Cardiac fibroblast (primary cell): ENCODE measurements around the gene MBL2.

Experiments
- DNase-seq, 2 donors: peaks; one replicate each; pipeline versions ENCODE4 v3.0.0 to v3.0.0-alpha.2; 2010; ENCODE audit warnings: low read depth in 2 of 2
- H3K4me3 ChIP-seq, 2 donors: replicated peaks in 1 of 2; 1 replicate in 1 of 2; 2 replicates in 1 of 2; pipeline ENCODE4 v1.5.1; 2011; ENCODE audit warnings: low read depth in 2 of 2, low read length in 2 of 2, mild to moderate bottlenecking in 2 of 2, moderate library complexity in 1 of 2
- TF ChIP-seq, protein P1 (sequence below): IDR thresholded peaks from one replicate; pipeline ENCODE4 v1.5.1; 2011; ENCODE audit warnings: low read depth, mild to moderate bottlenecking, low read length, inconsistent platforms

Gene MBL2

DNA sequence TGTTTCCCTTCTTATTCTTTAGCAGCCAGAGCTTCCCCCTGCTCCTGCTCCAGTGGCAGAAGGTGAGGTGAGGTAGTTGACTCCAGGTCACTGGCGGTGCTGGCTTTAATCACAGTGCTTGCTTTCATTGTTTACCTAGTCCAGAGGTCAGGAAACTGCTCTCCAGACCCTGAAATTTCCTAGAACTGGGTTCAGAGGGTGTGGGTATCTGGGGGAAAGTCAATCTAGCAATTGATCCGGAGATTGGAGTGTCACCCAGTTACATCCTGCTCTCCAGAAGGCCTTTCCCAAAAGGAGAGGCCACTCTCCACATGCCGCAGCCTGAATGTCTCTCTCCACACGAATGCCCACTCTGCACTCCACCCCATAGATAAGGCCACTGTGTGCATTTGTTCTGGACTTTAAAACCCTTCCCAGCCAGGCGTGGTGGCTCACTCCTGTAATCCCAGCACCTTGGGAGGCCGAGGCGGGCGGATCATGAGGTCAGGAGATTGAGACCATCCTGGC lies 2.1 kb upstream of the MBL2 start:
- no peak for DNase-seq
- TF ChIP-seq, protein P1, sequence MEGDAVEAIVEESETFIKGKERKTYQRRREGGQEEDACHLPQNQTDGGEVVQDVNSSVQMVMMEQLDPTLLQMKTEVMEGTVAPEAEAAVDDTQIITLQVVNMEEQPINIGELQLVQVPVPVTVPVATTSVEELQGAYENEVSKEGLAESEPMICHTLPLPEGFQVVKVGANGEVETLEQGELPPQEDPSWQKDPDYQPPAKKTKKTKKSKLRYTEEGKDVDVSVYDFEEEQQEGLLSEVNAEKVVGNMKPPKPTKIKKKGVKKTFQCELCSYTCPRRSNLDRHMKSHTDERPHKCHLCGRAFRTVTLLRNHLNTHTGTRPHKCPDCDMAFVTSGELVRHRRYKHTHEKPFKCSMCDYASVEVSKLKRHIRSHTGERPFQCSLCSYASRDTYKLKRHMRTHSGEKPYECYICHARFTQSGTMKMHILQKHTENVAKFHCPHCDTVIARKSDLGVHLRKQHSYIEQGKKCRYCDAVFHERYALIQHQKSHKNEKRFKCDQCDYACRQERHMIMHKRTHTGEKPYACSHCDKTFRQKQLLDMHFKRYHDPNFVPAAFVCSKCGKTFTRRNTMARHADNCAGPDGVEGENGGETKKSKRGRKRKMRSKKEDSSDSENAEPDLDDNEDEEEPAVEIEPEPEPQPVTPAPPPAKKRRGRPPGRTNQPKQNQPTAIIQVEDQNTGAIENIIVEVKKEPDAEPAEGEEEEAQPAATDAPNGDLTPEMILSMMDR: no peak

DNA sequence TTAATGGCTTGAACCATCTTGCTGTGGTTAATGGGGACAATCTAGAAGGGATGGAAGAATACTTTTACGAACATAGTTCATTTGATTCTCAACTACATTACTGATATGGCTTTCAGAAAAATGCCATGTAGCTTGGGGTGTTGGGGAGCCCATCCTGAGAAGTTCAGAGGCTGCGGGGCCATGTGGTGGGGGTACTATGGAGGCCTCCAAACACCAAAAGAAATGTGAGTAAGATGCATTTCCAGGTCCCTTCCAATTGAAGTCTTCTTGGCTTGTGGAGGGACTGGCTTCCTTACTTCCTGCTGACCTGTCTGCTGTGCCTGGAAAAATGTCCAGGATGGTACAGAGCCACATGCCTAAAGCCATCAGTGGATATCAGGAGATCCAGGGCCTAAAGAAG lies 1.6 kb upstream of the MBL2 start:
- DNase-seq: no peak
- no peak overlapping the region for H3K4me3 ChIP-seq
- TF ChIP-seq, protein P1: no peak

More for the DNA sequence above, 2.1 kb upstream of the MBL2 start:
- H3K4me3 ChIP-seq: no peak overlapping the region

DNA sequence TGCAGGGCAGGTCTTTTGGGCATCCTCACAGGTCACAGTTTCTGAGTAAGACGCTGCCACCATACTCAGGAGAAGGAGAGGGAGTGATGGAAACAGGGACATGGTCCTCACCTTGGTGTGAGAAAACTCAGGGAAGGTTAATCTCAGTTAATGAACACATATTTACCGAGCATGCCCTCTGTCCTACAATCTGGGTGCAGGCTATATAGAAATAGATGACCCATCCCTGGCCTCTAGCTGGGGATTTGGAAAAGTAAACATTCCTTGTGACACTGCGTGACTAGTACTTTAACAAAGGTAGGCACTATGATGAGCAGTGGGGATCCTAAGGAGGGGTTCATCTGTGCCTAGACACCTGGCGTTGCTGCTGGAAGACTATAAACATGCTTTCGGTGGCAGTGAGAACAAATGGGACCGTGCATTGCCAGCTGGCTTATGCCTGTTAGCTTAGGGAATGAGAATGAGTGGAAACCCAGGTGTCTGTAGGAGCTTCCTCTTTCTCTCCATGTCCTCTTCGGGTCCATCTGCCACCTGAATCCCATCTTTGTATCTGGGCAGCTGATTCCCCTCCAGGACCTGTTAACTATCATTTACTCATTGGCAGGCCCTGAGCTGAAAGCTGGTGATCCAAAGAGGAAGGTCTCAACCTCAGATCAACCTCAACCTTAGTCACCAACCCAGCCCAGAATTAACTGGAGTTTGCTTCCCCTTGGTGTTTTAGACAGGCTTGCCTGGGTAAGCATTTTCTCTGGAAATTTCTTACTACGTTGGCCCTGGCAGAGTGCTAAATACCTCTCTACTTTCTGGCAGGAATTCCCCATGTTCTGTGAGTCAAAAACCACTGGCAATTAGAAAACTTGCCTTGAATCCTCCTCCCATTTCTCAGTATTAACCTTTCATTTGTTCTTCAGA lies 794 bp downstream of the MBL2 start:
- DNase-seq: peak in 1 of 2 donors; percentile 5
- H3K4me3 ChIP-seq: no peak overlapping the region
- TF ChIP-seq, protein P1: no peak

DNA sequence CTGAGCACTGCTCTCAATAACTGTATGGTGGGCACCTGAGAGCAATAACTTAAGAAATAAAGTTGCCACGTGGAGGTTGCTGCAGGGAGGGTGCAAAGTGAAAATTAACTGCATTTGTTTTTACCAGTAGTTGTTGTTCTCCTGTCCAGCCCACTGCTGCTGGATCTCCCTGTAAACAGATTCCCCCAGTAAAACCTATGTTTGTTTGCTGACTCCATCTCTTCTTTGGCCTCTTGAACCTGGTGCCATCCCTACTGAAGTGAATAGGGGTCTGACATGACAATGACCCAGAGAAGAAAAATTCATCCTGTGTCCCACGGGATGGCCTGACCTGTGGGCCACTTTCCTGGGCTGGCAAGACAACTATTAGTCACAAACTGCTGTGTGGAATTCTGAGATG lies 1.7 kb downstream of the MBL2 start:
- TF ChIP-seq, protein P1: no peak

DNA sequence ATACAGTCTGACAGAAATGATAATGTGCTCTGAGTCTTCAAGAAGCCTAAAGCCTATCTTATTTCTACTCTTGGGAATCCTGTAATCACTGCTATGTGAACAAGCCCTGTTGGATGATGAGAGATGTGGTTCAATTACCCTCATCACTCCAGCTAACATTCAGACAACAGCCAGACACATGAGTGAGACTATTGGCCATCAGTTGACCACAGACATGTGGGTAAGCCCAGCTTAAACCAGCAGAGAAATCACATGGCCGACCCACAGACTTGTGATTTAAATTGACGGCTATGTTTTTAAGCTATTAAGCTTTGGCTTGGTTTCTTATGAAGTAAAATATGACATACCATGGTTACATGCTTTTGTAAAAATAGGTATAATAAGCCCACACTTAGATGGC lies 2.6 kb downstream of the MBL2 start:
- no peak overlapping the region for H3K4me3 ChIP-seq
- TF ChIP-seq, protein P1: no peak
- DNase-seq: no peak

More for the DNA sequence above, 1.7 kb downstream of the MBL2 start:
- H3K4me3 ChIP-seq: no peak overlapping the region
- no peak for DNase-seq

DNA sequence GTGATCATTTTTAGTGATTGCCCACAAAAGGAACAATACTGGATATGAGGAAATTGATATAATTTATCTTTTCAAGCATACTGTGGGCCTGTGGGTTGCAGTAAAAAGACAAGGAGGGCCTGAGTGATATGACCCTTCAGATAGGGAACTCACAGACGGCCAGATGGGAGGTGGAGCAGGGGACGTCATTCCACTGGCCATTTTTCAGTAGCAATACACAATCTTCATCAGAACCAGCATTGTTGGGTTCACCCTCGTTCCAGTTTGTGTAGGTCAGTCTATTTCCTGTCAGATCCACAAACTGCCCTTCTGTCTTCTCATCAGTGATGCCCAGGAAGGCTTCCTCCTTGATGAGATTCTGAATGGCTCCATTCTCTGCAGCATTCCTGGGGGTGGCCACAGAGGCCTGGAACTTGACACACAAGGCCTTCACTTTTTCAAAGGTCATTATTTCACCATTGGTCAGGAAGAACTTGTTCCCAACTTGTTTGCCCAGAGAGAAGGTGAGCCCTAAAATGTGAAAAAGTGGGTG lies 4.5 kb downstream of the MBL2 start:
- DNase-seq: no peak
- TF ChIP-seq, protein P1: no peak
- H3K4me3 ChIP-seq: no peak overlapping the region
